Stimulated activated CD4-positive, alpha-beta T cell treated with anti-CD3 and anti-CD28 coated beads, Interleukin-4, amount 100 ng/mL, for 24 hours (primary cell): ENCODE results near the gene ZBTB4.
A peak's percentile ranks its signal among the peaks of the same experiment; 100 is the strongest.

ENCODE experiments used
- DNase-seq: peaks from one replicate; pipeline ENCODE4 v3.0.0-alpha.2; 2020

The ZBTB4 gene

GRCh38 chr17:7438656-7439460 is 40.6 kb downstream of the ZBTB4 start:
- DNase-seq, result no peak

DNA sequence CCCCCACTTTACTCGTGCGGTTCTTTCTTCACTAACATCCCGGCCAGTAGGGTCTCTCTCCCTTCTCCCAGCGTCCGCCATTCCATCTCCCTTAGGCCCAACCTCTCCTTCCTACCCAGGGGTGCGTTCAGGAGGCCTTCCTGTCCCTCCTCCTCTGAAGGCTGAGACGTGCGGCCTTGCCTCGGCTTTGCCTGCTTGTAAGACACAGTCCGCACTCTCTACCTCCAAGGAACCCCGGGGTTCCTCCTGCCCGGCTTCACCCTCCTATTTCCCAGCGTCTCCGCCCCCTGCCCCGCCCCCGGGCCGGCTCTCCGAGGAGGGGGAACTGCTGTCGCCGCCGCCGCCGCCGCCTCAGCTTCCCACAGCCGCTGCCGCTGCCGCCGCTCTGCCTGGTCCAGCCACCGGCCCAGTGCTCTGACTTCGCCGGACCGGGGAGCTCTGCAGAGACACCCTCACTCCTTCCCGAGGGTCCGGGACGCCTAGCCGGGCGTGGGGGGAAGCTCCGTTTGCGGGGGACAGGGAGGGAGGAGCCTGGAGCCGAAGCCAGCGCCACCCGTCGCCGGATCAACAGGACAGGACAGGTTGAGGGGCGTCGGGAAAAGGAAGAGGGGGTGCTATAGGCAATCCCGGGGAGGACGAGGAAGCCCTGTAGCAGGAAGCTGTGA is 41.3 kb downstream of the ZBTB4 start:
- DNase-seq, result peak; percentile 53

DNA sequence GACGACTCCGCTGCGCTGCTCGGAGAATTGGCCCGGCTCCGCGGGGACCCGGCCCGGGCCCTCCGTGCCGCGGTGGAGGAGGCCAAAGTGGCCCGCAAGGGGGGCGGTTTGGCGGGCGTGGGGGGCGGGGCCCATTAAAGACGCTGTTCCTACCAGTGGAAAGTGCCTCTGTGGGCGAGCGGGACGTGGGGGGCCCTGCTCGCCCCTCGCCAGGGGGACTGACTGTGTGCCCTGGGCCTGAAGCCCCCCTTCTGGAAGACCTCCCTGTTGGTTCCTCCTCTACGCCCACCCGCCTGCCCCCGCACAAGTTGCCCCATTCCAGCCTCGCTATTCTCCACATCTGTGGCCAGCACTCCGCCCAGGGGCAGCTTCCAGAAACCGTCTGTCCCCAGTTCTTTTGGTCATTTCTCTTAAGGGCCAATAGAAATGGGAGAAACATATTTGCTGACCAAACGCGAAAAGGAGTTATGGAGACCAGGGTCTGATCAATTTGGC is 42.0 kb downstream of the ZBTB4 start:
- DNase-seq, result no peak

DNA sequence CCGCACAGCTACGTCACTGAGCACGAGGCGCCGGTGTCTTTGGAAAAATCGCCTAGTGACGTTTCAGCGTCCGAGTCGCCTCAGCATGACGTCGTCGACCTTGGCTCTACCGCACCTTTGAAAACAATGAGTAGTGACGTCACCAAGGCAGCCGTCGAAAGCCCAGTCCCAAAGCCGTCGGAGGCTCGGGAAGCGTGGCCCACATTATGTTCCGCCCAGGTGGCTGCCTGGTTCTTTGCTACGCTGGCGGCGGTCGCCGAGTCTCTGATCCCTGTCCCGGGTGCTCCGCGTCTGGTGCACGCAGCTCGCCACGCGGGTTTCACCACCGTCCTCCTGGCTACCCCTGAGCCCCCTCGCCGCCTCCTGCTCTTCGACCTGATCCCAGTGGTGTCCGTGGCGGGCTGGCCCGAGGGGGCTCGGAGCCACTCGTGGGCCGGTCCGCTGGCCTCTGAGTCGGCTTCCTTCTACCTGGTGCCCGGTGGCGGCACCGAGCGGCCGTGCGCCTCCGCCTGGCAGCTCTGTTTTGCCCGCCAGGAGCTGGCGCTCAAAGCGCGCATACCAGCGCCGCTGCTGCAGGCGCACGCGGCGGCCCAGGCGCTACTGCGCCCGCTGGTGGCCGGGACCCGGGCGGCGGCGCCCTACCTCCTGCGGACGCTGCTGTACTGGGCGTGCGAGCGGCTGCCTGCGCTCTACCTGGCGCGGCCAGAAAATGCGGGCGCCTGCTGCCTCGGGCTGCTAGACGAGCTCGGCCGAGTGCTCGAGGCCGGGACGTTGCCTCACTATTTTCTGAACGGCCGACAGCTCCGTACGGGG is 42.7 kb downstream of the ZBTB4 start:
- peak; percentile 79 for DNase-seq

DNA sequence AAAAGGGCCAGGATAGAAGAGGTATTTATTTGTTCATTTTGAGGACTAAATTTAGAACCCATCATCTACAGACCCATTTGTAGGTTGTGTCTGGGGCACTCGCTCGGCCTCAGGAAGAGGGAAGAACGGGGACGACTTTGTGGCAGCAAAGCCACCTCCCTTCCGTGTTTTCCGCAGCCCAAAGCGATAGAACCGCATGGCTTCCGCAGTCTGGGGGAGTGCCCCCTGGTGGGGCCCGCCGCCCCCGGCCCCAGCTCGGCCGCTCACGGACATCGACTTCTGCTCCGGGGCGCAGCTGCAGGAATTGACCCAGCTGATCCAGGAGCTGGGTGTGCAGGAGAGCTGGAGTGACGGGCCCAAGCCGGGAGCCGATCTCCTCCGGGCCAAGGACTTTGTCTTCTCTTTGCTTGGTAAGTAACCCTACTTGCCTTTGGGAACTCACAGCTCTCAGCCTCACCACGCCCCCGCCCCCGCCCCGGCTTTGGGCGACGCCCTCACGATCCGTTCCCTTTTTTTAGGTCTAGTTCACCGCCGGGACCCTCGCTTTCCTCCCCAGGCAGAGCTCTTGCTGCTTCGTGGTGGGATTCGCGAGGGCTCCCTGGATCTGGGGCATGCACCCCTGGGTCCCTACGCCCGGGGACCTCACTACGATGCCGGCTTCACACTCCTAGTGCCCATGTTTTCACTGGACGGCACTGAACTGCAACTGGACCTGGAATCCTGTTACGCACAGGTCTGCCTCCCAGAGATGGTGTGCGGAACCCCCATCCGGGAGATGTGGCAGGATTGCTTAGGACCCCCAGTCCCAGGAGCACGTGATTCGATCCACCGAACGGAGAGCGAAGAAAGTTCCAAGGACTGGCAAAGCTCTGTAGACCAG is 43.5 kb downstream of the ZBTB4 start:
- peak; percentile 51 for DNase-seq

DNA sequence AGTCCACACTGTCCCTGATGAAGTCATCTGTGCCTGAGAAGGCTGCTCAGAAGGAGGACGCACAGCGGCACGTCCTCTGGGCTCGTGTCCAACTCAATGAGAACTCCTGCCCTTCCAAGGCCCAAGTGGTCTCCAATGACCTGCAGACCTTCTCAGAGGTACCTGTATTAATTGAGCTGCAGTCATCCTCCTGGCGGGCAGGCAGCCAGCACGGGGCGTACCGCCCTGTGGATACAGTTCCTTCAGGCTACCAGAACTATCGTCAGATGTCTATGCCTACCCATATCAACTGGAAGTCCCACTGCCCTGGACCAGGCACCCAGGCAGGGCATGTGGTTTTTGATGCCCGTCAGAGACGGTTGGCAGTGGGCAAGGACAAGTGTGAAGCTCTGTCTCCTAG is 47.1 kb downstream of the ZBTB4 start:
- DNase-seq, result no peak

- no peak for DNase-seq
Measured at GRCh38 chr17:7431231-7431630, 48.2 kb downstream of the ZBTB4 start.

- DNase-seq, result no peak
Measured at GRCh38 chr17:7429722-7430121, 49.7 kb downstream of the ZBTB4 start.

DNA sequence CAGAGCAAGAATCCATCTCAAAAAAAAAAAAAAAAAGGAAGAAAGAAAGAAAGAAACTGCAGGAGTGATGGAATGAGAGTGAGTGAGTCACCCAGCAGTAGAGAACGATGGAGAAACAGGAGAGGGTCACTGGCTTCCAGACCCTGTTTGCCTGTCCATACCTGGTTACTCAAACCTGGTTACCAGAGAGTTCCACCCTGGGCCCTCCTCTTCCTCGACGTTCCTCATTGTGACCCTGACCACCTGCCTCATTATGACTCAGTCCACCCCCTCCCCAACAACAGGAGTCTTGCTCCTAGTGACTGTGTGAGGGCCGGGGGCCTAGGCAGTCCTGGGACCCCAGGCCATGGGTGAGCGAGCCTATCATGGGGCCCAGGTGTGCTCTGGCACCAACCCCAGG is 50.9 kb downstream of the ZBTB4 start, which contains the start of gene SPEM3:
Gene SPEM3 (plus strand): TSS at position 301 of the 400 bp plus-strand sequence. CDS start 46 bp downstream, at position 347.
- no peak for DNase-seq

GRCh38 chr17:7427549-7427948 is 51.9 kb downstream of the ZBTB4 start:
- DNase-seq, result no peak

DNA sequence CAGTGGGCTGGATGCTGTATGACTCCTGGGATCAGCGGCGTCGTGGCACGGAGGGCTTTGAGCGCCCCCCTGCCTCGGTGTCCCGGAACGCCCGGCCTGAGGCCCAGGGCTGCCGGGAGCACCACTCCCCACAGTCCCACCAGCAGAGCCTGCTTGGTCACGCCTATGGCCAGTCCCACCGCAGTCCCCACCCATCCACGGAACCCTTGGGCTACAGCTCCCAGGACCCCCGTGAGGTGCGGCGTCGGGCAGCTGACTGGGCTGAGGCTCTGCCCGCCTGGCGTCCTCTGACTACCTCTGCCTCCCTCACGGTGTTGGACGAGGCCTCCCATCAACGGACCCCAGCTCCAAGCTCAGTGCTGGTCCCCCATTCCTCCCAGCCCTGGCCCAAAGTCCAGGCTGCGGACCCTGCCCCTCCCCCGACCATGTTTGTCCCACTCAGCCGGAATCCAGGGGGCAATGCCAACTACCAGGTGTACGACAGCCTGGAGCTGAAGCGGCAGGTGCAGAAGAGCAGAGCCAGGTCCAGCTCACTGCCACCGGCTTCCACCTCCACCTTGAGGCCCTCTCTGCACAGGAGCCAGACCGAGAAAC is 52.4 kb downstream of the ZBTB4 start:
- DNase-seq, result no peak

- DNase-seq, result no peak
Measured at GRCh38 chr17:7426203-7426863, 53.1 kb downstream of the ZBTB4 start.

- DNase-seq, result no peak
Measured at GRCh38 chr17:7425756-7426155, 53.7 kb downstream of the ZBTB4 start.

DNA sequence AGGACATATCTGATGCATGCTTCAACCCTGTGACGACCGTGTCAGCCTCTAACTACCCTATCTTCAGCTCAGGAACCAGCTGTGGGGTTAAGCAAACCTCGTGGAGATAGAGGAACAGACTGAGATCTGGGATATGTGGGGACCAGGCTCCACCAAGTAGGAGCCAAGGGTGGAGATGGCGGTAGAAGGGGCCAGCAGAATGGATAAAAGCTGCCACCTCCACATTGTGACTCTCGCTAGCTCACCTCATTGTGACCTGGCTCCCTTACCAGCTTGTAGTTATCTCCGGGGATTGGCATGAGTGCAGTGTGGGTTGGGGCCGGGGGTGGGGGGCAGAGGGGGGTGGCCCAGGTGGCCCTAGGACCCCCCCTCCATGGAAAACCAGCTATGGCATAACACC is 54.1 kb downstream of the ZBTB4 start, which contains the start of gene SPEM2:
Gene SPEM2 (plus strand): TSS at position 301 of the 400 bp plus-strand sequence. CDS start 73 bp downstream, at position 374.
- no peak for DNase-seq

- DNase-seq, result no peak
Measured at GRCh38 chr17:7423679-7424078, 55.8 kb downstream of the ZBTB4 start.

- no peak for DNase-seq
Measured at GRCh38 chr17:7421186-7421585, 58.2 kb downstream of the ZBTB4 start.

- no peak for DNase-seq
Measured at GRCh38 chr17:7419819-7420610, 59.4 kb downstream of the ZBTB4 start, which contains the start of gene SPEM1. SPEM1 (plus strand) TSS chr17:7420324; CDS start chr17:7420385, 61 bp downstream.

GRCh38 chr17:7418472-7419152 is 60.8 kb downstream of the ZBTB4 start:
- DNase-seq, result no peak

DNA sequence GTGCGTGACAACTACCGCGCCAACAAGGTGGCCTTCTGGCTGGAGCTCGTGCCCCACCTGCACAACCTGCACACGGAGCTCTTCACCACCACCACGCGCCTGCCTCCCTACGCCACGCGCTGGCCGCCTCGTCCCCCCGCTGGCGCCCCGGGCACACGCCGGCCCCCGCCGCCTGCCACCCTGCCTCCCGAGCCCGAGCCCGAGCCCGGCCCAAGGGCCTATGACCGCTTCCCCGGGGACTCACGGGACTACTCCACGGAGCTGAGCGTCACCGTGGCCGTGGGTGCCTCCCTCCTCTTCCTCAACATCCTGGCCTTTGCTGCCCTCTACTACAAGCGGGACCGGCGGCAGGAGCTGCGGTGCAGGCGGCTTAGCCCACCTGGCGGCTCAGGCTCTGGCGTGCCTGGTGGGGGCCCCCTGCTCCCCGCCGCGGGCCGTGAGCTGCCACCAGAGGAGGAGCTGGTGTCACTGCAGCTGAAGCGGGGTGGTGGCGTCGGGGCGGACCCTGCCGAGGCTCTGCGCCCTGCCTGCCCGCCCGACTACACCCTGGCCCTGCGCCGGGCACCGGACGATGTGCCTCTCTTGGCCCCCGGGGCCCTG is 62.3 kb downstream of the ZBTB4 start:
- DNase-seq, result no peak
